GM18511 (cell line): ENCODE results near the gene C1orf115.
A peak's percentile ranks its signal among the peaks of the same experiment; 100 is the strongest.
"Not testable (repeated sequence)": the region's sequence is repeated elsewhere in the genome, so short reads cannot be mapped to it uniquely, and the experiment has no call there.

ENCODE experiments used
- ATAC-seq: cut with Tn5 transposase; IDR thresholded peaks from one replicate; pipeline ENCODE4 v1.9.1; 2021; ENCODE audit warnings: mild to moderate bottlenecking, moderate library complexity; ENCODE audit not compliant: unreplicated experiment

Gene C1orf115

GRCh38 chr1:220717800-220718640 is 27.9 kb downstream of the C1orf115 start:
- ATAC-seq, result peak; percentile 85

GRCh38 chr1:220721266-220721665 is 31.1 kb downstream of the C1orf115 start:
- ATAC-seq, result not testable (repeated sequence)

- ATAC-seq, result no peak
Observed at GRCh38 chr1:220726634-220727033, 36.5 kb downstream of the C1orf115 start.

- ATAC-seq, result no peak
Observed at GRCh38 chr1:220727519-220727918, 37.4 kb downstream of the C1orf115 start.

GRCh38 chr1:220730486-220730885 is 40.3 kb downstream of the C1orf115 start:
- ATAC-seq, result no peak

GRCh38 chr1:220732137-220732536 is 42.0 kb downstream of the C1orf115 start:
- no peak for ATAC-seq

- peak; percentile 36 for ATAC-seq
Observed at GRCh38 chr1:220732621-220733020, 42.5 kb downstream of the C1orf115 start.

- ATAC-seq, result peak; percentile 88
Observed at GRCh38 chr1:220733086-220733601, 43.0 kb downstream of the C1orf115 start.

GRCh38 chr1:220734571-220735326 is 44.6 kb downstream of the C1orf115 start:
- no peak for ATAC-seq

- not testable (repeated sequence) for ATAC-seq
Observed at GRCh38 chr1:220736283-220736682, 46.1 kb downstream of the C1orf115 start.

GRCh38 chr1:220741349-220741748 is 51.2 kb downstream of the C1orf115 start:
- ATAC-seq, result no peak

GRCh38 chr1:220741825-220742224 is 51.7 kb downstream of the C1orf115 start:
- no peak for ATAC-seq

GRCh38 chr1:220742520-220742919 is 52.4 kb downstream of the C1orf115 start:
- ATAC-seq, result no peak

GRCh38 chr1:220746851-220747250 is 56.7 kb downstream of the C1orf115 start:
- no peak for ATAC-seq

GRCh38 chr1:220747437-220748088 is 57.4 kb downstream of the C1orf115 start:
- ATAC-seq, result no peak

- ATAC-seq, result peak; percentile 94
Observed at GRCh38 chr1:220748089-220748934, 58.1 kb downstream of the C1orf115 start, which contains the start of gene MTARC2. TSS of gene MTARC2 (plus strand) at chr1:220748322. CDS start at chr1:220748532, 210 bp downstream.
